K562 (cell line): ENCODE results near the gene TMEM121B. TPM values are rescaled to one million over a fixed set of nuclear protein-coding genes. Genes with fewer than 3 reads are reported as not detected.

Experiments used
- ATAC-seq: fragments of 200-7000 bp; cut with Tn5 transposase; 3 replicates; pipeline ENCODE4 v1.9.1; 2020; ENCODE audit warnings: moderate library complexity
- BruUV-seq: library from RNA; stranded (reverse); fragments of 400-500 nt; replicated peaks from 2 replicates; lab custom pipeline; 2021; lab: Mats Ljungman, UMichigan
- CTCF ChIA-PET: fragments of 300-600 bp; formaldehyde crosslinking; extraction: SDS; loops from one replicate; lab custom pipeline; 2021; ENCODE audit warnings: low intra/inter-chr PET ratio; lab: Yijun Ruan, JAX
- POLR2A ChIA-PET: fragments of 300-600, 350-650 bp; sonication (Branson Sonifier 250); formaldehyde crosslinking; extraction: SDS; loops from one replicate; lab custom pipeline; 2021; ENCODE audit warnings: antibody characterized with exemption, inconsistent platforms; lab: Yijun Ruan, JAX
- DNase-seq, 4 experiments: peaks; one replicate each; pipeline versions ENCODE4 v3.0.0 to v3.0.0-alpha.2; 2011 to 2018; ENCODE audit warnings: low spot score in 3 of 4, mixed read lengths in 3 of 4; ENCODE audit errors: extremely low read depth in 1 of 4
- FAIRE-seq: peaks from 2 replicates; lab custom pipeline; 2011; peaks lifted over from hg19 to GRCh38; lab: Jason Lieb, UNC
- H2AFZ ChIP-seq: 2 replicates; pipeline ENCODE4 v1.6.0; 2011; ENCODE audit warnings: low read depth, low read length, control low read depth, inconsistent platforms
- H3K27ac ChIP-seq: fragments of 200-600 bp; 3 replicates; pipeline ENCODE4 v1.8.0; 2011; ENCODE audit warnings: low read depth, mild to moderate bottlenecking, control low read depth, inconsistent platforms, low read length, moderate library complexity, mixed read lengths; ENCODE audit errors: extremely low read depth
- H3K27me3 ChIP-seq, 2 experiments: fragments of 300-600 bp in 1 of 2; 2 replicates in 1 of 2; 3 replicates in 1 of 2; pipeline versions ENCODE4 v1.6.0 to v1.8.0; 2011; ENCODE audit warnings: inconsistent platforms in 2 of 2, low read length in 2 of 2, mild to moderate bottlenecking in 1 of 2, mixed read lengths in 1 of 2, moderate library complexity in 1 of 2; ENCODE audit not compliant: control insufficient read depth in 2 of 2, insufficient read depth in 2 of 2
- H3K36me3 ChIP-seq: fragments of 300-600 bp; 3 replicates; pipeline ENCODE4 v1.8.0; 2011; ENCODE audit warnings: mild to moderate bottlenecking, low read length, inconsistent platforms; ENCODE audit not compliant: control insufficient read depth, insufficient read depth
- H3K4me1 ChIP-seq, 2 experiments: fragments of 200-600 bp in 1 of 2; replicated peaks in 1 of 2; 2 replicates in 1 of 2; 3 replicates in 1 of 2; pipeline versions ENCODE4 v1.5.1 to v1.8.0; 2011; ENCODE audit warnings: inconsistent platforms in 2 of 2, low read length in 2 of 2, mild to moderate bottlenecking in 1 of 2, mixed read lengths in 1 of 2, moderate library complexity in 1 of 2; ENCODE audit not compliant: control insufficient read depth in 2 of 2, insufficient read depth in 2 of 2
- H3K4me2 ChIP-seq: 2 replicates; pipeline ENCODE4 v1.6.1; 2011; ENCODE audit warnings: low read length, control low read depth, inconsistent platforms, mixed read lengths; ENCODE audit not compliant: insufficient read depth
- H3K4me3 ChIP-seq: fragments of 200-600 bp; sonication (generic), shearing (Covaris generic); 2 replicates; pipeline ENCODE4 v1.5.1; 2016; ENCODE audit warnings: control low read depth, inconsistent platforms
- H3K79me2 ChIP-seq: fragments of 200-600 bp; 3 replicates; pipeline ENCODE4 v1.8.0; 2011; ENCODE audit warnings: low read length, inconsistent platforms; ENCODE audit not compliant: control insufficient read depth, insufficient read depth
- H3K9ac ChIP-seq, 2 experiments: 2 replicates each; pipeline versions ENCODE4 v1.6.0 to v1.6.1; 2011; ENCODE audit warnings: low read depth in 2 of 2, low read length in 2 of 2, control low read depth in 1 of 2, inconsistent platforms in 1 of 2, mild to moderate bottlenecking in 1 of 2, mixed read lengths in 1 of 2; ENCODE audit not compliant: insufficient read depth in 1 of 2
- H3K9me1 ChIP-seq: one replicate; pipeline ENCODE4 v1.6.0; 2011; ENCODE audit warnings: inconsistent platforms, mild to moderate bottlenecking, low read length, moderate library complexity; ENCODE audit not compliant: control insufficient read depth, insufficient read depth
- H3K9me3 ChIP-seq: replicated peaks from 2 replicates; pipeline ENCODE4 v1.5.1; 2011; ENCODE audit warnings: low read depth, low read length, inconsistent platforms; ENCODE audit not compliant: control insufficient read depth, insufficient read depth
- H4K20me1 ChIP-seq: replicated peaks from 2 replicates; pipeline ENCODE4 v1.6.1; 2011; ENCODE audit warnings: low read length, inconsistent platforms, mixed read lengths; ENCODE audit not compliant: control insufficient read depth, insufficient read depth
- EHMT2 ChIP-seq: fragments of 450-650 bp; IDR thresholded peaks from 2 replicates; pipeline ENCODE4 v1.6.1; 2018; ENCODE audit warnings: antibody characterized with exemption
- HNRNPK ChIP-seq: fragments of 200-400 bp; formaldehyde crosslinking; IDR thresholded peaks from one replicate; pipeline ENCODE4 v1.6.1; 2018; ENCODE audit warnings: mild to moderate bottlenecking, low read depth, low read length; ENCODE audit not compliant: poor library complexity, severe bottlenecking
- L3MBTL2 ChIP-seq: fragments of 450-650 bp; IDR thresholded peaks from 2 replicates; pipeline ENCODE4 v1.6.1; 2016; ENCODE audit warnings: mild to moderate bottlenecking, moderate library complexity
- RBM34 ChIP-seq: fragments of 200-400 bp; formaldehyde crosslinking; IDR thresholded peaks from 2 replicates; pipeline ENCODE4 v1.6.1; 2018; ENCODE audit warnings: low read length, borderline replicate concordance; ENCODE audit not compliant: insufficient read depth
- RUNX1 ChIP-seq: sonication (generic); IDR thresholded peaks from 2 replicates; pipeline ENCODE4 v1.6.1; 2016; ENCODE audit warnings: antibody characterized with exemption, low read depth
- STAG1 ChIP-seq: sonication (generic); formaldehyde crosslinking; IDR thresholded peaks from 2 replicates; pipeline ENCODE4 v1.5.0; 2020; ENCODE audit warnings: missing genetic modification reagents, borderline replicate concordance
- TCF7L2 ChIP-seq: fragments of 150-350 bp; IDR thresholded peaks from 2 replicates; pipeline ENCODE4 v1.6.1; 2016; ENCODE audit warnings: low read depth, mild to moderate bottlenecking, low read length, moderate library complexity
- ZBTB17 ChIP-seq: fragments of 450-650 bp; formaldehyde crosslinking; IDR thresholded peaks from 2 replicates; pipeline ENCODE4 v1.4.0; 2020; ENCODE audit warnings: mild to moderate bottlenecking
- ZNF551 ChIP-seq: fragments of 250-450 bp; sonication (Bioruptor Pico); IDR thresholded peaks from 2 replicates; pipeline ENCODE4 v1.5.0; 2021; ENCODE audit warnings: mild to moderate bottlenecking, moderate library complexity
- ZNF79 ChIP-seq: fragments of 250-450 bp; sonication (Bioruptor Pico); IDR thresholded peaks from 2 replicates; pipeline ENCODE4 v1.4.0; 2020; ENCODE audit warnings: low read depth, mild to moderate bottlenecking, moderate library complexity
- WGBS: fragments of 100-300 bp; shearing (Covaris generic); methylation state at CpG from one replicate; pipeline ENCODE4 v1.1.6; 2016; ENCODE audit warnings: low coverage, mixed read lengths; ENCODE audit not compliant: insufficient coverage; ENCODE audit errors: missing lambda C conversion rate; 5-methylcytosine and 5-hydroxymethylcytosine counted together
- in situ Hi-C: fragments of 300-500 bp; cut with MboI; formaldehyde crosslinking; loops from 4 replicates; pipeline ENCODE4 v1.15.0; 2018; ENCODE audit warnings: inconsistent platforms, mixed read lengths
- intact Hi-C: fragments of 100-400 bp; cut with micrococcal nuclease; formaldehyde crosslinking; loops from 2 replicates; pipeline ENCODE4 v1.14.2; 2022
- polyA plus RNA-seq, 8 experiments: library from polyadenylated mRNA; depleted of rRNA in 4 of 8; stranded (reverse) in 5 of 8; unstranded in 3 of 8; fragments of >200 nt; fragmentation: Nextera tagmentation in 2 of 8; fragmentation: Illumina TruSeq in 1 of 8; extraction: Ambion mirVana in 2 of 8; extraction: Trizol in 1 of 8; gene quantifications; 2 replicates each; pipeline versions ENCODE4 v1.2.1 to v1.2.3, GENCODE V29; 2011 to 2014; ENCODE audit warnings: inconsistent platforms in 1 of 8, missing spikeins in 1 of 8
- total RNA-seq, 7 experiments: library from RNA; depleted of rRNA in 6 of 7; stranded (reverse); fragments of >200 nt in 6 of 7; fragmentation: Illumina TruSeq in 2 of 7; extraction: Trizol in 2 of 7; gene quantifications; 2 replicates each; pipeline versions ENCODE4 v1.2.1 to v1.2.3, GENCODE V29; 2011 to 2021; ENCODE audit warnings: low replicate concordance in 1 of 7
- TF ChIP-seq, protein P1 (sequence below): fragments of 450-650 bp; IDR thresholded peaks from 2 replicates; pipeline ENCODE4 v1.6.1; 2016; ENCODE audit warnings: low read depth
- TF ChIP-seq, protein P2 (sequence below), 3 experiments: IDR thresholded peaks in 2 of 3; conservative IDR thresholded peaks in 1 of 3; 2 replicates each; pipeline ENCODE4 v1.5.1; 2011 to 2012; ENCODE audit warnings: low read length in 3 of 3, mild to moderate bottlenecking in 3 of 3, control low read depth in 2 of 3, improper control_type of control experiment in 1 of 3, inconsistent platforms in 1 of 3, low read depth in 1 of 3, mixed read lengths in 1 of 3, moderate library complexity in 1 of 3; ENCODE audit not compliant: insufficient read depth in 2 of 3

Gene TMEM121B
- total and polyA plus RNA-seq, 9 of the 15 experiments (the other 6 are each of a cell fraction or from before 2014, with no cell fraction given), result 0.03 to 0.07 (median 0.03) TPM; not detected in 6

DNA sequence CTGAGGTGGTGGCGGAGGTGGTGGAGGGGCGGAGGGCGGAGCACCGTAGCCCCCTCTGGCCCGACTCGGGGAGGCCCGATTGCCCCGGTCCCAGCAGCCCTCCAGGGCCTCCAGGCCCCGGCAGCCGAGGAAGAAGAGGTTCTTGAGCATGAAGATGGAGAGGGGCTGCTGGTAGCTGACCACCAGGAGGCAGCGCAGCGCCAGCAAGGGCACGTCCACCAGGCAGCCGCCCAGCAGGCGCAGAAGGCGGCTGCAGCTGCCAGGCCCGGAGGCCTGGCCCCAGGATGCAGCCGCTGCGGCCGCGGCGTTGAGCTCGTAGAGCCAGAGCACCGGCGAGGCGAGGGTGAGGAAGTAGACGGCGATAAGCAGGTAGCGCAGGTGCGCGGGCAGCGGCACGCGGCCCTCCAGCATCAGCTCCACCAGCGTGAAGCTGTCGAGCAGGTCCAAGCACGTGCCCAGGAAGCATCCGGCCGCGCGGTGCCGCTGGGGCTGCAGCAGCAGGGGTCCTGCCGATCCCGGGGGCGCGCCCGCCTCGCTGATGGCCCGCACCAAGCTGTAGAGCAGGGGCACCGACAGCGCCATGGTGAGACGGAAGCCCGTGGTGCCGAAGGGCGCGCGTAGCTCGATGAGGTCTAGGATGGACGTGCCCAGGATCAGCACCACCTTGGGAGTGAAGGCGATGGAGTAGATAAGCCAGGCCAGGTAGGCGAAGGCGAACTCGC lies 1.5 kb downstream of the TMEM121B start:
- Histone ChIP-seq H3K36me3 (no peaks in the 10 kb centered on the region), H3K4me2 (no peak overlapping the region), H2AFZ (no peak overlapping the region), H3K9ac (no peak overlapping the region; a peak in 1 of 4 replicates), H3K4me1 (peaks cover 0 to 25% of the 10 kb centered on the region in 2 experiments; a peak in 2 of 5 replicates), H3K27me3 (peaks cover 38 to 74% of the 10 kb centered on the region in 2 experiments), H3K9me3 (no peaks in the 10 kb centered on the region), H3K79me2 (no peaks in the 10 kb centered on the region), H3K27ac (no peak overlapping the region), H3K4me3 (no peak overlapping the region), H3K9me1 (no peaks in the 10 kb centered on the region), H4K20me1 (peaks cover 18% of the 10 kb centered on the region)
- WGBS, result 41% methylated on average over 49 of the region's 63 CpGs
- CTCF ChIA-PET, result interaction anchor here (0.5 kb wide), 1 partner anchor 56 kb away, joined by 3 read pairs; no protein-coding TSS in a partner anchor
- intact Hi-C loops, result loop anchor here (5.0 kb wide), 2 partner anchors 53 to 383 kb away; no protein-coding TSS in a partner anchor
- ATAC-seq (peak; percentile 69), DNase-seq (peak in 3 of 4 experiments; percentile 40 to 56 (median 54)), FAIRE-seq (no peak)
- in situ Hi-C loops, result no loop called here
- POLR2A ChIA-PET, result no interaction called here
- no TSS peak for BruUV-seq
- TF ChIP-seq ZNF551 (CRISPR knock-in tag), result no peak
- TF ChIP-seq EHMT2, result 0 out of 2 replicates have a peak, but pooled peaks have one; percentile 17
- TF ChIP-seq RBM34, result no peak
- peak; percentile 16; the same call in 1 of the 2 replicates for TF ChIP-seq STAG1 (CRISPR knock-in tag)
- no peak for TF ChIP-seq HNRNPK
- TF ChIP-seq ZNF79 (CRISPR knock-in tag), result no peak
- TF ChIP-seq, protein P1, sequence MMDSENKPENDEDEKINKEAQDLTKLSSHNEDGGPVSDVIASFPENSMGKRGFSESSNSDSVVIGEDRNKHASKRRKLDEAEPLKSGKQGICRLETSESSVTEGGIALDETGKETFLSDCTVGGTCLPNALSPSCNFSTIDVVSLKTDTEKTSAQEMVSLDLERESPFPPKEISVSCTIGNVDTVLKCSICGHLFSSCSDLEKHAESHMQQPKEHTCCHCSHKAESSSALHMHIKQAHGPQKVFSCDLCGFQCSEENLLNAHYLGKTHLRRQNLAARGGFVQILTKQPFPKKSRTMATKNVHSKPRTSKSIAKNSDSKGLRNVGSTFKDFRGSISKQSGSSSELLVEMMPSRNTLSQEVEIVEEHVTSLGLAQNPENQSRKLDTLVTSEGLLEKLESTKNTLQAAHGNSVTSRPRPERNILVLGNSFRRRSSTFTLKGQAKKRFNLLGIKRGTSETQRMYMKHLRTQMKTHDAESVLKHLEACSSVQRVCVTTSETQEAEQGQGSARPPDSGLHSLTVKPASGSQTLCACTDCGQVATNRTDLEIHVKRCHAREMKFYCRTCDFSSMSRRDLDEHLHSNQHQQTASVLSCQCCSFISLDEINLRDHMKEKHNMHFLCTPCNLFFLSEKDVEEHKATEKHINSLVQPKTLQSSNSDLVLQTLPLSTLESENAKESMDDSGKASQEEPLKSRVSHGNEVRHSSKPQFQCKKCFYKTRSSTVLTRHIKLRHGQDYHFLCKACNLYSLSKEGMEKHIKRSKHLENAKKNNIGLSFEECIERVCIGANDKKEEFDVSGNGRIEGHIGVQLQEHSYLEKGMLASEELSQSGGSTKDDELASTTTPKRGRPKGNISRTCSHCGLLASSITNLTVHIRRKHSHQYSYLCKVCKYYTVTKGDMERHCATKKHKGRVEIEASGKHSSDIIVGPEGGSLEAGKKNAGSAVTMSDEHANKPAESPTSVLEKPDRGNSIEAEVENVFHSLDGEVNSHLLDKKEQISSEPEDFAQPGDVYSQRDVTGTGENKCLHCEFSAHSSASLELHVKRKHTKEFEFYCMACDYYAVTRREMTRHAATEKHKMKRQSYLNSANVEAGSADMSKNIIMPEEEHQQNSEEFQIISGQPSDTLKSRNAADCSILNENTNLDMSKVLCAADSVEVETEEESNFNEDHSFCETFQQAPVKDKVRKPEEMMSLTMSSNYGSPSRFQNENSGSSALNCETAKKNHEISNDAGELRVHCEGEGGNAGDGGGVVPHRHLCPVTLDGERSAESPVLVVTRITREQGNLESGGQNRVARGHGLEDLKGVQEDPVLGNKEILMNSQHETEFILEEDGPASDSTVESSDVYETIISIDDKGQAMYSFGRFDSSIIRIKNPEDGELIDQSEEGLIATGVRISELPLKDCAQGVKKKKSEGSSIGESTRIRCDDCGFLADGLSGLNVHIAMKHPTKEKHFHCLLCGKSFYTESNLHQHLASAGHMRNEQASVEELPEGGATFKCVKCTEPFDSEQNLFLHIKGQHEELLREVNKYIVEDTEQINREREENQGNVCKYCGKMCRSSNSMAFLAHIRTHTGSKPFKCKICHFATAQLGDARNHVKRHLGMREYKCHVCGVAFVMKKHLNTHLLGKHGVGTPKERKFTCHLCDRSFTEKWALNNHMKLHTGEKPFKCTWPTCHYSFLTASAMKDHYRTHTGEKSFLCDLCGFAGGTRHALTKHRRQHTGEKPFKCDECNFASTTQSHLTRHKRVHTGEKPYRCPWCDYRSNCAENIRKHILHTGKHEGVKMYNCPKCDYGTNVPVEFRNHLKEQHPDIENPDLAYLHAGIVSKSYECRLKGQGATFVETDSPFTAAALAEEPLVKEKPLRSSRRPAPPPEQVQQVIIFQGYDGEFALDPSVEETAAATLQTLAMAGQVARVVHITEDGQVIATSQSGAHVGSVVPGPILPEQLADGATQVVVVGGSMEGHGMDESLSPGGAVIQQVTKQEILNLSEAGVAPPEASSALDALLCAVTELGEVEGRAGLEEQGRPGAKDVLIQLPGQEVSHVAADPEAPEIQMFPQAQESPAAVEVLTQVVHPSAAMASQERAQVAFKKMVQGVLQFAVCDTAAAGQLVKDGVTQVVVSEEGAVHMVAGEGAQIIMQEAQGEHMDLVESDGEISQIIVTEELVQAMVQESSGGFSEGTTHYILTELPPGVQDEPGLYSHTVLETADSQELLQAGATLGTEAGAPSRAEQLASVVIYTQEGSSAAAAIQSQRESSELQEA, result no peak
- no peak for TF ChIP-seq RUNX1
- TF ChIP-seq, protein P2, sequence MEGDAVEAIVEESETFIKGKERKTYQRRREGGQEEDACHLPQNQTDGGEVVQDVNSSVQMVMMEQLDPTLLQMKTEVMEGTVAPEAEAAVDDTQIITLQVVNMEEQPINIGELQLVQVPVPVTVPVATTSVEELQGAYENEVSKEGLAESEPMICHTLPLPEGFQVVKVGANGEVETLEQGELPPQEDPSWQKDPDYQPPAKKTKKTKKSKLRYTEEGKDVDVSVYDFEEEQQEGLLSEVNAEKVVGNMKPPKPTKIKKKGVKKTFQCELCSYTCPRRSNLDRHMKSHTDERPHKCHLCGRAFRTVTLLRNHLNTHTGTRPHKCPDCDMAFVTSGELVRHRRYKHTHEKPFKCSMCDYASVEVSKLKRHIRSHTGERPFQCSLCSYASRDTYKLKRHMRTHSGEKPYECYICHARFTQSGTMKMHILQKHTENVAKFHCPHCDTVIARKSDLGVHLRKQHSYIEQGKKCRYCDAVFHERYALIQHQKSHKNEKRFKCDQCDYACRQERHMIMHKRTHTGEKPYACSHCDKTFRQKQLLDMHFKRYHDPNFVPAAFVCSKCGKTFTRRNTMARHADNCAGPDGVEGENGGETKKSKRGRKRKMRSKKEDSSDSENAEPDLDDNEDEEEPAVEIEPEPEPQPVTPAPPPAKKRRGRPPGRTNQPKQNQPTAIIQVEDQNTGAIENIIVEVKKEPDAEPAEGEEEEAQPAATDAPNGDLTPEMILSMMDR (IDR thresholded peaks at IDR 0.05 in 2 of 3, conservative IDR thresholded peaks at IDR 0.05 in 1 of 3; ENCODE audit: insufficient read depth in 2 of 3, low read depth in 1 of 3, low read length in 3 of 3), result peak; percentile 60 to 77 (median 71)
- no peak for TF ChIP-seq ZBTB17
- TF ChIP-seq L3MBTL2, result peak; percentile 44; the same call in 1 of the 2 replicates
- TF ChIP-seq TCF7L2, result no peak
